ENCODE measurements around the gene SULT2B1.

GRCh38 chr19:48617146-48617937 lies 65.4 kb downstream of the SULT2B1 start:
- no peak for TF ChIP-seq EZH2 (IDR thresholded peaks at IDR 0.05; ENCODE audit: low read length, missing control alignments)
- TF ChIP-seq, protein P1, sequence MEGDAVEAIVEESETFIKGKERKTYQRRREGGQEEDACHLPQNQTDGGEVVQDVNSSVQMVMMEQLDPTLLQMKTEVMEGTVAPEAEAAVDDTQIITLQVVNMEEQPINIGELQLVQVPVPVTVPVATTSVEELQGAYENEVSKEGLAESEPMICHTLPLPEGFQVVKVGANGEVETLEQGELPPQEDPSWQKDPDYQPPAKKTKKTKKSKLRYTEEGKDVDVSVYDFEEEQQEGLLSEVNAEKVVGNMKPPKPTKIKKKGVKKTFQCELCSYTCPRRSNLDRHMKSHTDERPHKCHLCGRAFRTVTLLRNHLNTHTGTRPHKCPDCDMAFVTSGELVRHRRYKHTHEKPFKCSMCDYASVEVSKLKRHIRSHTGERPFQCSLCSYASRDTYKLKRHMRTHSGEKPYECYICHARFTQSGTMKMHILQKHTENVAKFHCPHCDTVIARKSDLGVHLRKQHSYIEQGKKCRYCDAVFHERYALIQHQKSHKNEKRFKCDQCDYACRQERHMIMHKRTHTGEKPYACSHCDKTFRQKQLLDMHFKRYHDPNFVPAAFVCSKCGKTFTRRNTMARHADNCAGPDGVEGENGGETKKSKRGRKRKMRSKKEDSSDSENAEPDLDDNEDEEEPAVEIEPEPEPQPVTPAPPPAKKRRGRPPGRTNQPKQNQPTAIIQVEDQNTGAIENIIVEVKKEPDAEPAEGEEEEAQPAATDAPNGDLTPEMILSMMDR (conservative IDR thresholded peaks at IDR 0.05 in 1 of 2, IDR thresholded peaks at IDR 0.05 in 1 of 2; ENCODE audit: low read depth in 1 of 2, low read length in 2 of 2) = peak; percentile 11 to 26

Data from fibroblast of lung (primary cell).